ENCODE measurements around the gene NDUFA13.

The NDUFA13 gene

DNA sequence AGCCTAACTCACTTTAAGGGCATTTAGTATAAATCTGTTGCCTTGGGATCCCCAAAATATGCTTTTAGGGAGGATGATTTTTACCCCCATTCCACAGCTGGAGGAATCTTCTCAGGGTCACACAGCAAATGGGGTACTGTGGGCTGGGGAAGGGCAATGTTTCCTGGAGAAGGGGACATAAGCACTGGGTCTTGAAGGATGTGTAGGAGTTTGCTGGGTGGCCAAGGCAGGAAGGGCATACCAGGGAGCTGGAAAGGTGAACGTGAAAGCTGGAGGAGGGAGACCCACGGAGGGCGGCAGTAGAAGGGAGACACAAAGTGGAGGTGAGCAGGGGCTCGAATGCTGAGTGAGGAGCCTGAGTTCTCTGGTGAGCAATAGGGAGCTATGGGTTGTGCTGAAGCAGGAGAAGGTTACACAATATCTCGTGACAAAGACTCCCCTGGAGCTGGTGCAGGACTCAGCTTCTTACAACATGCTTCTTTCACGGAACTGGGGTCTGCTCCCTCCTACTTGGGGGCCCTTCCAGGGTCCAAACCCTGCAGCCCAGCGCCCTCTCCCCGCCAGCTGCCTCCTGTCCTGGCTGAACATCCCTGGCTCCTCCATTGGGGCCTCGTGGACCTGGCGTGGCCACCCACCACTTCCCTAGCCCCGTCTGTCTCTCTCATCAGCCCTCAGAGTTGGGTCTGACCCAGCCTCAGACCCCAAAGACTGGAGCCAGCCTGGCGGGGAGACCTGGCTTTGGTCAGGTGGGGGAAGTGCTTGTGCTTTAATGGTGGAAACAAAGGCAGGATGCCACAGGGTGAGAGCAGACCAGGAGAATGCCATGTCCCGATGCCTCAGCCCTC, 33.1 kb downstream of the NDUFA13 start:
- TF ChIP-seq, protein P1, sequence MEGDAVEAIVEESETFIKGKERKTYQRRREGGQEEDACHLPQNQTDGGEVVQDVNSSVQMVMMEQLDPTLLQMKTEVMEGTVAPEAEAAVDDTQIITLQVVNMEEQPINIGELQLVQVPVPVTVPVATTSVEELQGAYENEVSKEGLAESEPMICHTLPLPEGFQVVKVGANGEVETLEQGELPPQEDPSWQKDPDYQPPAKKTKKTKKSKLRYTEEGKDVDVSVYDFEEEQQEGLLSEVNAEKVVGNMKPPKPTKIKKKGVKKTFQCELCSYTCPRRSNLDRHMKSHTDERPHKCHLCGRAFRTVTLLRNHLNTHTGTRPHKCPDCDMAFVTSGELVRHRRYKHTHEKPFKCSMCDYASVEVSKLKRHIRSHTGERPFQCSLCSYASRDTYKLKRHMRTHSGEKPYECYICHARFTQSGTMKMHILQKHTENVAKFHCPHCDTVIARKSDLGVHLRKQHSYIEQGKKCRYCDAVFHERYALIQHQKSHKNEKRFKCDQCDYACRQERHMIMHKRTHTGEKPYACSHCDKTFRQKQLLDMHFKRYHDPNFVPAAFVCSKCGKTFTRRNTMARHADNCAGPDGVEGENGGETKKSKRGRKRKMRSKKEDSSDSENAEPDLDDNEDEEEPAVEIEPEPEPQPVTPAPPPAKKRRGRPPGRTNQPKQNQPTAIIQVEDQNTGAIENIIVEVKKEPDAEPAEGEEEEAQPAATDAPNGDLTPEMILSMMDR (IDR thresholded peaks at IDR 0.05; ENCODE audit: low read depth, low read length), result no peak
- no peak for DNase-seq (ENCODE audit: extremely low read depth, low read depth)

DNA sequence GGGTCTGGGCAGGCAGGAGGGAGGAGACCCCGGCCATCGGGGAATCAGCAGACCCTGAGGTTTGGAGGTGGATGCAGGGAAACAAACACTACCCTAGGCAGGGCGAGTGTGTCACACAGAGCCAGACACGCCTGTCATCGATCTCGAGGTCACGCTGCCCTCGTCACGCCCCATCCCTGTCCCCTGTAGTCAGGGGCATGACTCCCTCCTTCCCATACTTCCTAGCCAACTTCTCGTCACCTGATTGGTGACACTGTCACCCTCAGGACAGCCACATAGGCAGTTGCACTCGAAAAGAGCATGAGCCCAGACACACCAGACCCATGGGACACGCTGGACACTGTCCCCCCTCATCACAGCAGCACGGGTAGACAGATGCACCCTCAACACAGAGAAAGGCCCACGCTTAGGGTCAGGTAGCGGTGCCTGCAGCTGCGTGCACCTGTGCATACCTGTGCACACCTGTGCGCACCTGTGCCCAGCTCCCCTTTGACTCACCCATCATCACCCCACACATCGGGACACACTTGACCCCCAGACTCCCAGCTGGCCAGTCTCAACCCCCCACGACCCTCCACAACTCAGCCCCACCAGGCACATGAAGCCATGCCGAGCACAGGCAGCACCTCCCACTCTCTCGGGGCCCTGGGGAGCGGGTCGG, 33.9 kb downstream of the NDUFA13 start:
- DNase-seq (ENCODE audit: extremely low read depth, low read depth), result no peak

DNA sequence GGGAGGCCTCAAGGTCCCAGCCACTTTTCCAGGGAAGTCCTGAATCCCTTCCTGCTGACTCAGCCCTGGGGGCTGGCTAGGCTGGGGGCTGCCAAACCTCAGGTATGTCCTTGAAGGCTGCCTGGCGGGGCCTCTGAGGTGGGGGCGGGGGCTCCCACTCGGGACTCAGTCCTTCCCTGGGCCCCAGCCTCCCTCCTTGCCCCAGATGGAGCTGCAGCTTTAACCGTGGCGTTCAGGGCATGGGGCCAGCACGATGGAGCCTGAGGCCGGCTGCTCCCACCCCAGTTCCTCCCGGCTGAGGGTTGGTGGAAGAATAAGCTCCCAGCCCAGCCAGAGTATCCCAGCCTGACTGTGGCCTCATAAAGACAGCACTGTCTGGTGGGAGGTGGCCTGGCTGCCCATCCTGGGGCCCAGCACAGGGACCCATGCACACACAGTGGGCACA, 34.5 kb downstream of the NDUFA13 start:
- TF ChIP-seq, protein P1 (IDR thresholded peaks at IDR 0.05; ENCODE audit: low read depth, low read length), result no peak
- DNase-seq (ENCODE audit: extremely low read depth, low read depth), result no peak

More for the DNA sequence above, 33.9 kb downstream of the NDUFA13 start:
- TF ChIP-seq, protein P1 (IDR thresholded peaks at IDR 0.05; ENCODE audit: low read depth, low read length), result no peak

DNA sequence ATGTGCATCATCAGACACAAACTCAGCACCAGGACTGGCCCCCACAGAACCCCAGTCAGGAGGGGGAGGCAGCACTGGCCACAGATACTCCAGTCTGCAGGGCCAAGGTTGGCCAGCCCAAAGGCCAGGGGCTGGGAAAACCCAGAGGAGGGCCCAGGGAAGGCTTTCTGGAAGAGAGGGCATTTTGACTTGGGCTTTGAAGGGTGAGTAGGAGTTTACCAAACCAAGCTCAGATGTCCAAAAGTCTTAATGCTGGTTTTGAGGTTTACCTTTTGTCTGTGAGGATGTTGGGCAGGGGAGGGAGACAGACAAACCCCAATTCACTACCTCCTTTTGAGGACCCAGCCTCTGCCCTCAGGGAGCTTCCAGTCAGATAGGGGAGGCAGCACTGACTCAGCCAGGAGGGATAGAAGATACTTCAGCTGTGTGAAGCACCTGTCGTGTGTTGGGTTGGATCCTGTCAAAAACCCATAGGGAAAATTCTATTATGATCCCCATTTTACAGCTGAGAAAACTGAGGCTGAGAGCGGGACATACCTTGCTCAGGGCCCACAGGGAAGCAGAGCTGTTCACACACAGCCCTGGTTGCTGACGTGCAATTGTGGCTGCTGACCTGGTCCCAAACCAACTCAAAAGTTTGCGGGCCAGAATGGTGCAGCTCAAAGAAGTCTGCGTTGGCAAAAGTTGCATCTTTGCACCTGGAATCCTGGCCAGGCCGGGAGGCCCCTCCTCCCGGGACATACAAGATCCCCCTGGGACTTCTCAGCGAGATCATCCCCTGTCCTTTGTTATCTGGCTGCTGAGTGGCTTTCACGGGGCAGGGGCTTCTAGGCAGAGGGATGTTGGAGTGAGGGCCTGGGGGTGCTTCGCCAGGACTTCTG, 35.2 kb downstream of the NDUFA13 start:
- no peak for DNase-seq (ENCODE audit: extremely low read depth, low read depth)
- TF ChIP-seq, protein P1 (IDR thresholded peaks at IDR 0.05; ENCODE audit: low read depth, low read length), result no peak

DNA sequence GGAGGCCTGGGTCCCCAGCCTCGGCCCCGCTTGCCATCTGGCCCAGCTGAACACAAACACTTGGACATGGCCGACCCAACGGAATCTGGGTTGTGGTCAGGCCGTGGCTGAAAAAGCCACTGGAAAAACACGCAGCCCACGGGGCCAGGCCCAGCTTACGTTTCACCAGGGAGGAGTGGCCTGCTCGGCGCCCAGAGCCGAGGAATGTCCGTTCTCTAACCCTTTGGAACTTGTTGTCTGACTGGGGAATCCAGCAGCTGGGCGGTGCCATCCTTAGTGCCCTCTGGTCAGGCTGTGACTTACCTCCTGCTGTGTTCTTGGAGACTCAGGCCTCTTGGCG, 35.8 kb downstream of the NDUFA13 start:
- TF ChIP-seq, protein P1 (IDR thresholded peaks at IDR 0.05; ENCODE audit: low read depth, low read length), result no peak
- no peak for DNase-seq (ENCODE audit: extremely low read depth, low read depth)

DNA sequence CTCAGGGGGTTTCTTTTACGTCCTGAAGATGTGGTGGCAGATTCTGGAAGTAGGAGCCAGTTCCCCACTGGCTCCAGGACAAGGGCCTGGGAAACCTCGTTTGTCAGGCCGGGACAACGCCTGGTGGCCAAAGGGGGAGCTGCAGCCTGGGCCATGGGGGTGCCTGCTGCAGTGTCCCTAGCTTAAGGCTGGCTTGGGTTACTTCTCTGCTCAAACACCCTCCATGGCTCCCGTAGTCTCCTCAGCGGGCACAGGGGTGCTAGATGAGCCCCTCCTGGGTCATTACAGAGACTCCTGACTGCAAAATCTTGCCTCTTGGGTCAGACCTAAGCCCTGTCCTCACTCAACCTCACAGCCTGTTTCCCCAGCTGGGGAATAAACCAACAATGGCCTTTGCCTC, 36.8 kb downstream of the NDUFA13 start:
- TF ChIP-seq, protein P1 (IDR thresholded peaks at IDR 0.05; ENCODE audit: low read depth, low read length), result peak; percentile 56
- no peak for DNase-seq (ENCODE audit: extremely low read depth, low read depth)
